Thyroid gland (tissue), 4 donors: ENCODE measurements around the gene RERG.

Source experiments
- POLR2A ChIP-seq, 2 donors: fragments of 450-650 bp; IDR thresholded peaks; one replicate each; pipeline ENCODE4 v1.6.1; 2017; ENCODE audit warnings: antibody characterized with exemption in 2 of 2, mild to moderate bottlenecking in 2 of 2, moderate library complexity in 1 of 2
- TF ChIP-seq, protein P1 (sequence below), 6 experiments: fragments of 200-600 bp in 3 of 6; fragments of 450-650 bp in 3 of 6; sonication (generic) in 3 of 6; IDR thresholded peaks; one replicate each; pipeline ENCODE4 v1.5.1; 2016 to 2019; ENCODE audit warnings: antibody characterized with exemption in 6 of 6, mild to moderate bottlenecking in 2 of 6, inconsistent platforms in 1 of 6, moderate library complexity in 1 of 6

DNA sequence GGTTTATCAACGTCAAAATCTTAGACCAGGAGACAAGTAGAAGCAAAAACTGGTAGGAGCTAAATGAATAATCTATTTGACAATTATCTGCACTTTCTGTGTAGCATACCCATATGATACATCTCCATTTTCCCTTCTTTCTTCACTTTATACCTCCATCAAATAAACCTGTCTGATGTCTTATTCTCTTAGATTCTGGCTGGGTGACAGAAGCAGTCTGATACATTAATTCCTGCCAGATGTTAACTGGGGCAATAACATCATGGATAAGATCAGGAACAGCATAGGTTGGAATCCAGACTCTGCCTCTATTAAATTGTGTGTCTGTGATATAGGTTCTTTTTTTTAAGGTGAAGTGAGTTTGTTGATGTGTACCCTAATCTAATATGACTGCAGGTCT lies 11.7 kb upstream of the RERG start:
- TF ChIP-seq, protein P1, sequence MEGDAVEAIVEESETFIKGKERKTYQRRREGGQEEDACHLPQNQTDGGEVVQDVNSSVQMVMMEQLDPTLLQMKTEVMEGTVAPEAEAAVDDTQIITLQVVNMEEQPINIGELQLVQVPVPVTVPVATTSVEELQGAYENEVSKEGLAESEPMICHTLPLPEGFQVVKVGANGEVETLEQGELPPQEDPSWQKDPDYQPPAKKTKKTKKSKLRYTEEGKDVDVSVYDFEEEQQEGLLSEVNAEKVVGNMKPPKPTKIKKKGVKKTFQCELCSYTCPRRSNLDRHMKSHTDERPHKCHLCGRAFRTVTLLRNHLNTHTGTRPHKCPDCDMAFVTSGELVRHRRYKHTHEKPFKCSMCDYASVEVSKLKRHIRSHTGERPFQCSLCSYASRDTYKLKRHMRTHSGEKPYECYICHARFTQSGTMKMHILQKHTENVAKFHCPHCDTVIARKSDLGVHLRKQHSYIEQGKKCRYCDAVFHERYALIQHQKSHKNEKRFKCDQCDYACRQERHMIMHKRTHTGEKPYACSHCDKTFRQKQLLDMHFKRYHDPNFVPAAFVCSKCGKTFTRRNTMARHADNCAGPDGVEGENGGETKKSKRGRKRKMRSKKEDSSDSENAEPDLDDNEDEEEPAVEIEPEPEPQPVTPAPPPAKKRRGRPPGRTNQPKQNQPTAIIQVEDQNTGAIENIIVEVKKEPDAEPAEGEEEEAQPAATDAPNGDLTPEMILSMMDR (IDR thresholded peaks at IDR 0.05), result no peak
- TF ChIP-seq POLR2A (IDR thresholded peaks at IDR 0.05), result no peak
